Heart right ventricle (tissue), 16 donors: ENCODE results near the gene CDK14. TPM values are rescaled to one million over a fixed set of nuclear protein-coding genes. Genes with fewer than 3 reads are reported as not detected.

Experiments used
- ATAC-seq, 8 donors: fragments of 200-7000 bp; cut with Tn5 transposase; one replicate each; pipeline ENCODE4 v1.9.1; 2020; ENCODE audit warnings: mild to moderate bottlenecking in 8 of 8, moderate library complexity in 8 of 8, moderate number of reproducible peaks in 1 of 8
- DNase-seq, 2 donors: peaks; one replicate each; pipeline ENCODE4 v3.0.0-alpha.2; 2020
- H3K27ac ChIP-seq, 10 donors: fragments of 200-600 bp; sonication (generic) in 2 of 10; one replicate each; pipeline versions ENCODE4 v1.5.0 to v1.8.0; 2020 to 2022; ENCODE audit warnings: mild to moderate bottlenecking in 3 of 10
- H3K27me3 ChIP-seq, 7 donors: fragments of 200-600 bp; one replicate each; pipeline ENCODE4 v1.8.0; 2021 to 2022; ENCODE audit warnings: mild to moderate bottlenecking in 2 of 7
- H3K36me3 ChIP-seq, 9 donors: fragments of 200-600 bp; sonication (generic) in 1 of 9; one replicate each; pipeline versions ENCODE4 v1.5.0 to v1.8.0; 2020 to 2022; ENCODE audit warnings: mild to moderate bottlenecking in 2 of 9
- H3K4me1 ChIP-seq, 9 donors: fragments of 200-600 bp; sonication (generic) in 1 of 9; one replicate each; pipeline versions ENCODE4 v1.5.0 to v1.8.0; 2020 to 2022; ENCODE audit warnings: mild to moderate bottlenecking in 4 of 9
- H3K4me3 ChIP-seq, 10 donors: fragments of 200-600 bp; sonication (generic) in 2 of 10; one replicate each; pipeline versions ENCODE4 v1.5.0 to v1.8.0; 2020 to 2022; ENCODE audit warnings: mild to moderate bottlenecking in 7 of 10, moderate library complexity in 2 of 10
- H3K9me3 ChIP-seq, 11 donors: fragments of 200-600 bp in 10 of 11; sonication (generic) in 2 of 11; one replicate each; pipeline versions ENCODE4 v1.5.0 to v1.8.0; 2013 to 2022; ENCODE audit warnings: mild to moderate bottlenecking in 2 of 11, control low read depth in 1 of 11, moderate library complexity in 1 of 11
- WGBS, 2 donors: extraction: QIAGEN DNeasy Blood & Tissue Kit; methylation state at CpG; one replicate each; pipeline ENCODE4 v1.1.7; 2013; ENCODE audit warnings: inconsistent platforms in 1 of 2; 5-methylcytosine and 5-hydroxymethylcytosine counted together
- intact Hi-C, 10 donors: fragments of 100-400 bp; cut with DNase I; formaldehyde crosslinking; loops; one replicate each; pipeline versions ENCODE4 v1.11.1 to v1.14.2; 2022
- polyA plus RNA-seq, 2 donors: library from polyadenylated mRNA; stranded (reverse); fragments of 200-250 nt; gene quantifications; one replicate each; pipeline ENCODE4 v1.2.3, GENCODE V29; 2013
- total RNA-seq, 10 donors: library from RNA; stranded (reverse); fragmentation: NEBNext Ultra II Directional in 3 of 10; extraction: Animal tissue kit (Norgen Biotek cat#: 25700) in 3 of 10; gene quantifications; one replicate each; pipeline versions ENCODE4 v1.2.1 to v1.2.4, GENCODE V29; 2021 to 2023
- TF ChIP-seq, protein P1 (sequence below), 9 donors: fragments of 200-600 bp; sonication (generic) in 2 of 9; IDR thresholded peaks; one replicate each; pipeline versions ENCODE4 v1.5.0 to v1.8.0; 2021 to 2022; ENCODE audit warnings: antibody characterized with exemption in 9 of 9, mild to moderate bottlenecking in 5 of 9, moderate library complexity in 1 of 9
- donor health status: Arrhythmogenic right ventricular cardiomyopathy.
- donor health status: ischemic (EF 13 %, LVEDD 7.1; RV severe dilation, severe dysfunction).
- donor health status: healthy with polysubstance abuse.
- donor health status: DM: no; HTN: yes; CAD: no.
- donor health status: DM: no; HTN: no; CAD: no.
- donor health status: ischemic (EF 25% LVEDD 6.9; RV normal size, moderate dysfunction).
- donor health status: ischemic (EF 25% LVEDD 5.7; RV mildly dilated, moderate dysfunction).
- donor health status: healthy.
- donor health status: DM: yes; HTN: yes; CAD: no.
- donor health status: Ischemic cardiomyopathy.
- donor health status: ischemic (EF 35%, LVEDD 5.7; RV mildly dilated, moderate dysfunction).
- donor health status: nonischemic (EF 11% LVEDD 7.7; RV severe dilation, severe dysfunction).
- donor health status: DM: yes; HTN: yes; CAD: no.
- donor health status: PGD.
- donor health status: ischemic (EF 29% LVEDD 5.4; RV normal size, mild dysfunction).
- donor health status: nonischemic (EF 23%, LVEDD 6.1; RV moderate dilation, normal function).

Gene CDK14
- total and polyA plus RNA-seq, 12 donors: 3.9 to 36.5 (median 21.4) TPM

GRCh38 chr7:90570373-90570959, 25.7 kb upstream of the CDK14 start:
- H3K4me1 ChIP-seq: peaks cover 0 to 19% (median 4%) of the 10 kb centered on the region in 9 donors
- intact Hi-C loops: loop anchor here in 1 of 10 donors (5.0 kb wide), 1 partner anchor 52 kb away; no protein-coding TSS in a partner anchor
- ATAC-seq (no peak), DNase-seq (no peak)
- H3K27ac ChIP-seq: no peak overlapping the region
- 92% methylated on average over 1 of the region's 1 CpG for WGBS, 2 donors
- H3K27me3 ChIP-seq: no peaks in the 10 kb centered on the region
- TF ChIP-seq, protein P1, sequence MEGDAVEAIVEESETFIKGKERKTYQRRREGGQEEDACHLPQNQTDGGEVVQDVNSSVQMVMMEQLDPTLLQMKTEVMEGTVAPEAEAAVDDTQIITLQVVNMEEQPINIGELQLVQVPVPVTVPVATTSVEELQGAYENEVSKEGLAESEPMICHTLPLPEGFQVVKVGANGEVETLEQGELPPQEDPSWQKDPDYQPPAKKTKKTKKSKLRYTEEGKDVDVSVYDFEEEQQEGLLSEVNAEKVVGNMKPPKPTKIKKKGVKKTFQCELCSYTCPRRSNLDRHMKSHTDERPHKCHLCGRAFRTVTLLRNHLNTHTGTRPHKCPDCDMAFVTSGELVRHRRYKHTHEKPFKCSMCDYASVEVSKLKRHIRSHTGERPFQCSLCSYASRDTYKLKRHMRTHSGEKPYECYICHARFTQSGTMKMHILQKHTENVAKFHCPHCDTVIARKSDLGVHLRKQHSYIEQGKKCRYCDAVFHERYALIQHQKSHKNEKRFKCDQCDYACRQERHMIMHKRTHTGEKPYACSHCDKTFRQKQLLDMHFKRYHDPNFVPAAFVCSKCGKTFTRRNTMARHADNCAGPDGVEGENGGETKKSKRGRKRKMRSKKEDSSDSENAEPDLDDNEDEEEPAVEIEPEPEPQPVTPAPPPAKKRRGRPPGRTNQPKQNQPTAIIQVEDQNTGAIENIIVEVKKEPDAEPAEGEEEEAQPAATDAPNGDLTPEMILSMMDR (IDR thresholded peaks at IDR 0.05): no peak
- H3K4me3 ChIP-seq: no peak overlapping the region
- no peaks in the 10 kb centered on the region for H3K9me3 ChIP-seq
- H3K36me3 ChIP-seq: no peaks in the 10 kb centered on the region

DNA sequence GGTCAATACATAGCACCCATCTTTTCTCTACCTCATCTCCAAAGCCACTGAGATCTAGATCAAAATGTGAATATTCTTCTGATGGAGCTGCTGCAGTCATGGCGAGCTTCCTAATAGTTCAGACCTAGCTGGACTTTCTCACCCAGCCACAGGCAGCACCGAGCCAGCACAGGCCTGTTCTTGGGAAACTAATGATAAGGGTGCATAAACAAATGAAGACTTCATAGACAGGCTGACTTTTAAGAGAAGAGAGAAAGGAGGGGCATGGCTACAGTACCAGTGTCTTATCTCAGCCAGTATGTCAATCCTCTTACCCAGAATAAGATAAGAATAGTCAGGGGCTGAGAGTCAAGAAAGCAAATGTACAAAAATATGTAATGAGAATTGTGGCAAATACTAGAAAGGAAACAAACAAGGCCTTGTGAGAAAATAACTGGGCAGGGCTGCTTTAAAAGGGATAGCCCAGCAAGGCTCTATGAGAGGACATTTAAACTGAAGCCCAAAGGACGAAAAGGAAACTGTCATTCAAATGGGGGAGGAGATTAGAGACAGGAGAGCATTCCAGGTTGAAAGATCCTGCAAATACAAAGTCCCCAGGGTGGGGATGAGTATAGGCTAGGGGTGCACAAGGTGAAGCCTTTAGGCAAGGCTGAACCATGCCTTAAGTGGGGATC, 21.8 kb upstream of the CDK14 start:
- H3K27ac ChIP-seq: peak overlapping the region in 8 of 10 donors; percentile 18 to 76 (median 48)

GRCh38 chr7:90574820-90575187, 21.3 kb upstream of the CDK14 start:
- no peaks in the 10 kb centered on the region for H3K27me3 ChIP-seq
- TF ChIP-seq, protein P1 (IDR thresholded peaks at IDR 0.05): no peak
- no peak for DNase-seq
- H3K4me1 ChIP-seq: peaks cover 0 to 19% (median 6%) of the 10 kb centered on the region in 9 donors
- H3K4me3 ChIP-seq: no peak overlapping the region
- peak overlapping the region in 8 of 10 donors; percentile 18 to 76 (median 48) for H3K27ac ChIP-seq
- no peaks in the 10 kb centered on the region for H3K9me3 ChIP-seq
- 46 to 63% methylated on average over 1 of the region's 1 CpG for WGBS, 2 donors
- no peaks in the 10 kb centered on the region for H3K36me3 ChIP-seq
- intact Hi-C loops: loop anchor here in 1 of 10 donors (5.0 kb wide), 1 partner anchor 47 kb away; no protein-coding TSS in a partner anchor
- ATAC-seq: peak in 4 of 8 donors; percentile 16 to 78 (median 28)

More for the DNA sequence above, 21.8 kb upstream of the CDK14 start:
- ATAC-seq (peak; percentile 83 to 98 (median 91)), DNase-seq (peak; percentile 26 to 52)
- Histone ChIP-seq H3K36me3 (no peaks in the 10 kb centered on the region), H3K9me3 (no peaks in the 10 kb centered on the region), H3K4me1 (peaks cover 0 to 19% (median 4%) of the 10 kb centered on the region in 9 donors), H3K4me3 (no peak overlapping the region), H3K27me3 (no peaks in the 10 kb centered on the region)
- TF ChIP-seq, protein P1 (IDR thresholded peaks at IDR 0.05): no peak
- intact Hi-C loops: loop anchor here in 1 of 10 donors (5.0 kb wide), 1 partner anchor 48 kb away; no protein-coding TSS in a partner anchor
- WGBS, 2 donors: 9 to 22% methylated on average over 3 of the region's 3 CpGs

- TF ChIP-seq, protein P1 (IDR thresholded peaks at IDR 0.05): no peak
- no peak for DNase-seq
- intact Hi-C loops: no loop called here
- H3K4me3 ChIP-seq: no peak overlapping the region
- H3K36me3 ChIP-seq: no peaks in the 10 kb centered on the region
- H3K9me3 ChIP-seq: no peaks in the 10 kb centered on the region
- H3K4me1 ChIP-seq: peaks cover 0 to 17% (median 6%) of the 10 kb centered on the region in 9 donors
- ATAC-seq: no peak
- no peaks in the 10 kb centered on the region for H3K27me3 ChIP-seq
- WGBS, 2 donors: 61 to 72% methylated on average over 4 of the region's 4 CpGs
- peak overlapping the region in 1 of 10 donors; percentile 27 for H3K27ac ChIP-seq
These were observed 16.9 kb upstream of the CDK14 start for GRCh38 chr7:90579181-90579688.
